Thymus (tissue), 11 donors: Measurements from ENCODE around the gene KLHL7. TPM values are rescaled to one million over a fixed set of nuclear protein-coding genes. Genes with fewer than 3 reads are reported as not detected.

ENCODE experiments used
- DNase-seq, 9 donors: peaks; one replicate each; pipeline ENCODE4 v3.0.0-alpha.2; 2013; ENCODE audit warnings: low spot score in 9 of 9, low read depth in 6 of 9, missing footprints in 1 of 9
- H3K27ac ChIP-seq, 2 donors: one replicate each; pipeline ENCODE4 v1.5.1; 2013; ENCODE audit warnings: control low read depth in 1 of 2, low read depth in 1 of 2, low read length in 1 of 2, mild to moderate bottlenecking in 1 of 2, moderate library complexity in 1 of 2
- H3K27me3 ChIP-seq, 2 donors: one replicate each; pipeline ENCODE4 v1.5.1; 2013; ENCODE audit warnings: low read length in 1 of 2; ENCODE audit not compliant: control insufficient read depth in 2 of 2, insufficient read depth in 1 of 2
- H3K36me3 ChIP-seq, 2 donors: one replicate each; pipeline ENCODE4 v1.5.1; 2013; ENCODE audit warnings: low read length in 1 of 2, mild to moderate bottlenecking in 1 of 2, moderate library complexity in 1 of 2; ENCODE audit not compliant: control insufficient read depth in 2 of 2, insufficient read depth in 2 of 2
- H3K4me1 ChIP-seq, 2 donors: one replicate each; pipeline ENCODE4 v1.5.1; 2013; ENCODE audit warnings: low read length in 2 of 2; ENCODE audit not compliant: control insufficient read depth in 2 of 2, insufficient read depth in 2 of 2
- H3K4me3 ChIP-seq, 2 donors: one replicate each; pipeline ENCODE4 v1.5.1; 2013; ENCODE audit warnings: low read length in 2 of 2, control low read depth in 1 of 2, mild to moderate bottlenecking in 1 of 2
- H3K9me3 ChIP-seq, 2 donors: one replicate each; pipeline ENCODE4 v1.5.1; 2013; ENCODE audit warnings: low read length in 1 of 2, mild to moderate bottlenecking in 1 of 2; ENCODE audit not compliant: control insufficient read depth in 2 of 2, insufficient read depth in 1 of 2
- WGBS: extraction: QIAGEN DNeasy Blood & Tissue Kit; methylation state at CpG from one replicate; pipeline ENCODE4 v1.1.7; 2013; 5-methylcytosine and 5-hydroxymethylcytosine counted together
- polyA plus RNA-seq: library from polyadenylated mRNA; stranded (reverse); fragments of 200-250 nt; gene quantifications from one replicate; pipeline ENCODE4 v1.2.3, GENCODE V29; 2013
- total RNA-seq: library from RNA; stranded (reverse); fragments of 120-200 nt; gene quantifications from one replicate; pipeline ENCODE4 v1.2.4, GENCODE V29; 2013
- donor health status: healthy.

KLHL7 gene
- total and polyA plus RNA-seq, 2 donors: 20.9 to 23.4 TPM

GRCh38 chr7:23204241-23204640 lies 98.7 kb downstream of the KLHL7 start:
- 94% methylated on average over 1 of the region's 1 CpG for WGBS
- DNase-seq: no peak
- no peaks in the 10 kb centered on the region for H3K4me1 ChIP-seq
- H3K36me3 ChIP-seq: peaks cover 20 to 25% of the 10 kb centered on the region in 2 donors
- H3K27ac ChIP-seq: no peak overlapping the region
- H3K4me3 ChIP-seq: no peak overlapping the region
- H3K9me3 ChIP-seq: no peaks in the 10 kb centered on the region
- H3K27me3 ChIP-seq: peaks cover 3 to 12% of the 10 kb centered on the region in 2 donors

- DNase-seq: no peak
- peaks cover 3 to 12% of the 10 kb centered on the region in 2 donors for H3K27me3 ChIP-seq
- peaks cover 7 to 12% of the 10 kb centered on the region in 2 donors for H3K36me3 ChIP-seq
- no peaks in the 10 kb centered on the region for H3K4me1 ChIP-seq
- 82% methylated on average over 2 of the region's 2 CpGs for WGBS
- no peak overlapping the region for H3K27ac ChIP-seq
- no peaks in the 10 kb centered on the region for H3K9me3 ChIP-seq
- H3K4me3 ChIP-seq: peak overlapping the region in 1 of 2 donors; percentile 51
Measured at GRCh38 chr7:23205577-23205908, 100.0 kb downstream of the KLHL7 start.

GRCh38 chr7:23205909-23206767 lies 100.6 kb downstream of the KLHL7 start:
- Histone ChIP-seq H3K4me1 (no peaks in the 10 kb centered on the region), H3K27ac (peak overlapping the region in 1 of 2 donors; percentile 71), H3K4me3 (peak overlapping the region; percentile 25 to 51), H3K36me3 (peaks cover 6 to 8% of the 10 kb centered on the region in 2 donors), H3K27me3 (peaks cover 3 to 12% of the 10 kb centered on the region in 2 donors), H3K9me3 (no peaks in the 10 kb centered on the region)
- DNase-seq: peak in 2 of 9 donors; percentile 16 to 64
- 20% methylated on average over 76 of the region's 76 CpGs for WGBS

- no peak overlapping the region for H3K27ac ChIP-seq
- peaks cover 3 to 12% of the 10 kb centered on the region in 2 donors for H3K27me3 ChIP-seq
- 74% methylated on average over 2 of the region's 2 CpGs for WGBS
- H3K36me3 ChIP-seq: peaks cover 0 to 3% of the 10 kb centered on the region in 2 donors
- no peaks in the 10 kb centered on the region for H3K4me1 ChIP-seq
- H3K9me3 ChIP-seq: no peaks in the 10 kb centered on the region
- peak in 1 of 9 donors; percentile 45 for DNase-seq
- H3K4me3 ChIP-seq: no peak overlapping the region
Measured at GRCh38 chr7:23207021-23207420, 101.4 kb downstream of the KLHL7 start.

GRCh38 chr7:23207884-23208283 lies 102.3 kb downstream of the KLHL7 start:
- Histone ChIP-seq H3K4me3 (no peak overlapping the region), H3K27ac (no peak overlapping the region), H3K9me3 (no peaks in the 10 kb centered on the region), H3K27me3 (peaks cover 3 to 12% of the 10 kb centered on the region in 2 donors), H3K4me1 (no peaks in the 10 kb centered on the region), H3K36me3 (no peaks in the 10 kb centered on the region)
- DNase-seq: no peak
- 87% methylated on average over 3 of the region's 3 CpGs for WGBS

GRCh38 chr7:23208316-23208715 lies 102.7 kb downstream of the KLHL7 start:
- H3K27me3 ChIP-seq: peaks cover 3 to 12% of the 10 kb centered on the region in 2 donors
- H3K36me3 ChIP-seq: no peaks in the 10 kb centered on the region
- no peaks in the 10 kb centered on the region for H3K4me1 ChIP-seq
- H3K27ac ChIP-seq: no peak overlapping the region
- H3K9me3 ChIP-seq: no peaks in the 10 kb centered on the region
- WGBS: 85% methylated on average over 4 of the region's 4 CpGs
- no peak overlapping the region for H3K4me3 ChIP-seq
- no peak for DNase-seq

- Histone ChIP-seq H3K9me3 (no peaks in the 10 kb centered on the region), H3K36me3 (no peaks in the 10 kb centered on the region), H3K4me1 (no peaks in the 10 kb centered on the region), H3K27ac (no peak overlapping the region), H3K4me3 (no peak overlapping the region), H3K27me3 (peaks cover 3 to 12% of the 10 kb centered on the region in 2 donors)
- no peak for DNase-seq
- 68% methylated on average over 2 of the region's 2 CpGs for WGBS
Measured at GRCh38 chr7:23210506-23210905, 104.9 kb downstream of the KLHL7 start.

- Histone ChIP-seq H3K36me3 (no peaks in the 10 kb centered on the region), H3K27ac (no peak overlapping the region), H3K4me1 (no peaks in the 10 kb centered on the region), H3K4me3 (no peak overlapping the region), H3K27me3 (peaks cover 0 to 2% of the 10 kb centered on the region in 2 donors), H3K9me3 (no peaks in the 10 kb centered on the region)
- 94% methylated on average over 11 of the region's 11 CpGs for WGBS
- DNase-seq: no peak
Measured at GRCh38 chr7:23211589-23211988, 106.0 kb downstream of the KLHL7 start.

- H3K4me3 ChIP-seq: no peak overlapping the region
- 96% methylated on average over 2 of the region's 2 CpGs for WGBS
- no peaks in the 10 kb centered on the region for H3K4me1 ChIP-seq
- no peaks in the 10 kb centered on the region for H3K36me3 ChIP-seq
- no peaks in the 10 kb centered on the region for H3K9me3 ChIP-seq
- no peak overlapping the region for H3K27ac ChIP-seq
- no peaks in the 10 kb centered on the region for H3K27me3 ChIP-seq
- DNase-seq: no peak
Measured at GRCh38 chr7:23212395-23212794, 106.8 kb downstream of the KLHL7 start.
